CD8-positive, alpha-beta memory T cell (primary cell): ENCODE measurements around the gene LPP. TPM values are rescaled to one million over a fixed set of nuclear protein-coding genes. Genes with fewer than 3 reads are reported as not detected.

Experiments used
- CTCF ChIA-PET: fragments of 350-600 bp; sonication (Branson Sonifier 250); formaldehyde crosslinking; loops from one replicate; lab custom pipeline; 2021; ENCODE audit warnings: antibody characterized with exemption; lab: Charles Lee
- POLR2A ChIA-PET: fragments of 350-600 bp; sonication (Branson Sonifier 250); formaldehyde crosslinking; loops from one replicate; lab custom pipeline; 2021; ENCODE audit warnings: antibody characterized with exemption; lab: Charles Lee
- DNase-seq, 5 donors: peaks; one replicate each; pipeline versions ENCODE4 v3.0.0 to v3.0.0-alpha.2; 2020 to 2022; ENCODE audit warnings: mixed read lengths in 1 of 5
- H3K27ac ChIP-seq: one replicate; pipeline ENCODE4 v1.7.0; 2013; ENCODE audit warnings: low read depth, mild to moderate bottlenecking, low read length, moderate library complexity
- H3K27me3 ChIP-seq: 2 replicates; pipeline ENCODE4 v1.7.0; 2013; ENCODE audit warnings: low read length, mild to moderate bottlenecking; ENCODE audit not compliant: insufficient read depth, poor library complexity, severe bottlenecking
- H3K36me3 ChIP-seq: 2 replicates; pipeline ENCODE4 v1.7.0; 2013; ENCODE audit warnings: mild to moderate bottlenecking, low read length, moderate library complexity; ENCODE audit not compliant: insufficient read depth
- H3K4me1 ChIP-seq: 2 replicates; pipeline ENCODE4 v1.7.0; 2013; ENCODE audit warnings: mild to moderate bottlenecking, low read length, moderate library complexity; ENCODE audit not compliant: insufficient read depth
- H3K4me3 ChIP-seq: 2 replicates; pipeline ENCODE4 v1.7.0; 2013; ENCODE audit warnings: mild to moderate bottlenecking, low read length
- H3K9me3 ChIP-seq: 2 replicates; pipeline ENCODE4 v1.7.0; 2013; ENCODE audit warnings: mild to moderate bottlenecking, low read length
- H3K27ac Mint-ChIP-seq, 8 donors: one replicate each; pipeline ENCODE4 v1.8.0; 2020 to 2021; ENCODE audit warnings: mixed read lengths in 8 of 8, mild to moderate bottlenecking in 6 of 8, inconsistent platforms in 3 of 8, moderate library complexity in 3 of 8
- H3K27me3 Mint-ChIP-seq, 2 donors: one replicate each; pipeline ENCODE4 v1.8.0; 2020 to 2021; ENCODE audit warnings: mixed read lengths in 2 of 2, mild to moderate bottlenecking in 1 of 2, moderate library complexity in 1 of 2
- H3K36me3 Mint-ChIP-seq, 3 donors: one replicate each; pipeline ENCODE4 v1.8.0; 2020 to 2021; ENCODE audit warnings: mixed read lengths in 3 of 3, inconsistent platforms in 1 of 3, mild to moderate bottlenecking in 1 of 3
- H3K4me1 Mint-ChIP-seq, 3 donors: one replicate each; pipeline ENCODE4 v1.8.0; 2020 to 2021; ENCODE audit warnings: mixed read lengths in 3 of 3, inconsistent platforms in 1 of 3, mild to moderate bottlenecking in 1 of 3
- H3K4me3 Mint-ChIP-seq, 7 donors: one replicate each; pipeline ENCODE4 v1.8.0; 2020 to 2021; ENCODE audit warnings: mixed read lengths in 7 of 7, mild to moderate bottlenecking in 6 of 7, moderate library complexity in 4 of 7, inconsistent platforms in 2 of 7
- H3K9me3 Mint-ChIP-seq, 5 donors: one replicate each; pipeline ENCODE4 v1.8.0; 2020 to 2022; ENCODE audit warnings: mixed read lengths in 5 of 5, mild to moderate bottlenecking in 3 of 5, moderate library complexity in 2 of 5, inconsistent platforms in 1 of 5
- polyA plus RNA-seq: library from polyadenylated mRNA; unstranded; fragments of 300-500 nt; fragmentation: Illumina TruSeq; gene quantifications from one replicate; pipeline ENCODE4 v1.2.3, GENCODE V29; 2021
- total RNA-seq, 2 experiments: library from RNA; stranded (reverse); gene quantifications; one replicate each; pipeline ENCODE4 v1.2.3, GENCODE V29; 2021

The LPP gene
- total and polyA plus RNA-seq, 3 experiments from 2014 or later: 13.4 to 23.5 (median 18.0) TPM

DNA sequence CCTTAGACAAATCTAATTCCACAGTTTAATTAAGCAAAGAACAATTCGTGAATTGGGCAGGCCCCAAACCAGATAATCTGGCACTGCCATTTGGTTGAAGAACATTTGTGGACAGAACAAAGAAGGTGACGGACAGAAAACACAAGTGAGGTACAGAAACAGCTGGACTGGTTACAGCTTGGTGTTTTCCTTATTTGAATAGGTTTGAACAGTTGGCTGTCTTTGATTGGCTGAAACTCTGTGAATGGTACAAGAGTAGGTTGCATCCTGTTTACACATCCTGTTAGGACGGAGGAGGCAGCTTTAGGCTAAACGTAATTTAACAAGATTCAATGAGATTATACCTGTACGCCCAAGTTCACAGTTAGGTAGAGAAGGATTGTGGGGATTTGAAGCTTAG is 114.4 kb downstream of the LPP start:
- Histone ChIP-seq H3K4me3 (no peak overlapping the region), H3K27ac (no peak overlapping the region), H3K27me3 (no peaks in the 10 kb centered on the region), H3K4me1 (no peaks in the 10 kb centered on the region), H3K36me3 (no peaks in the 10 kb centered on the region), H3K9me3 (no peaks in the 10 kb centered on the region)
- POLR2A ChIA-PET: no interaction called here
- Mint-ChIP-seq H3K36me3 (peaks cover 1 to 10% (median 9%) of the 10 kb centered on the region in 3 donors), H3K27me3 (no peaks in the 10 kb centered on the region), H3K9me3 (no peaks in the 10 kb centered on the region), H3K27ac (peak overlapping the region in 1 of 8 donors; percentile 14), H3K4me3 (no peak overlapping the region), H3K4me1 (peaks cover 24 to 46% (median 30%) of the 10 kb centered on the region in 3 donors)
- CTCF ChIA-PET: no interaction called here
- DNase-seq: no peak

DNA sequence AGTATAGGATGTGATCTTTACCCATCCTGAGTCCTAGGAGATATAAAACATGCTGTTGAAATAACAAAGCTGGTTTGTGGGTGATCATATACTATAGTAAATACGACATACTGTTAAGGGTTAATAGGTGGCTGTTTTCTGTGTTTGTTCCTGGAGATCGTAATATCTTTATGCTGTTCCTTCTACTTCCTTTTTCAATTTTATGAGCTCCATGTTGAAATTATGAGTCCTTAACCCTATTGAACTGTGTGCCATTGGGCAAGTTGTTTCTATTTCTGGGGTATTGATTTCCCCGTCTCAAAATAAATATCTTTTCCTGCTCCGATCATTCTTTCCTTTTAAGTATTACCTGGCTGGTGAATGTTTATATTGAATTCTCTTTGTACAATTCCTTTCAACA is 115.1 kb downstream of the LPP start:
- Mint-ChIP-seq H3K4me1 (peaks cover 24 to 46% (median 30%) of the 10 kb centered on the region in 3 donors), H3K27me3 (no peaks in the 10 kb centered on the region), H3K9me3 (no peaks in the 10 kb centered on the region), H3K36me3 (peaks cover 1 to 10% (median 10%) of the 10 kb centered on the region in 3 donors), H3K4me3 (no peak overlapping the region), H3K27ac (no peak overlapping the region)
- no peaks in the 10 kb centered on the region for H3K27me3 ChIP-seq
- no peaks in the 10 kb centered on the region for H3K9me3 ChIP-seq
- DNase-seq: no peak
- H3K4me1 ChIP-seq: no peaks in the 10 kb centered on the region
- no peak overlapping the region for H3K27ac ChIP-seq
- POLR2A ChIA-PET: no interaction called here
- CTCF ChIA-PET: no interaction called here
- H3K36me3 ChIP-seq: no peaks in the 10 kb centered on the region
- no peak overlapping the region for H3K4me3 ChIP-seq

DNA sequence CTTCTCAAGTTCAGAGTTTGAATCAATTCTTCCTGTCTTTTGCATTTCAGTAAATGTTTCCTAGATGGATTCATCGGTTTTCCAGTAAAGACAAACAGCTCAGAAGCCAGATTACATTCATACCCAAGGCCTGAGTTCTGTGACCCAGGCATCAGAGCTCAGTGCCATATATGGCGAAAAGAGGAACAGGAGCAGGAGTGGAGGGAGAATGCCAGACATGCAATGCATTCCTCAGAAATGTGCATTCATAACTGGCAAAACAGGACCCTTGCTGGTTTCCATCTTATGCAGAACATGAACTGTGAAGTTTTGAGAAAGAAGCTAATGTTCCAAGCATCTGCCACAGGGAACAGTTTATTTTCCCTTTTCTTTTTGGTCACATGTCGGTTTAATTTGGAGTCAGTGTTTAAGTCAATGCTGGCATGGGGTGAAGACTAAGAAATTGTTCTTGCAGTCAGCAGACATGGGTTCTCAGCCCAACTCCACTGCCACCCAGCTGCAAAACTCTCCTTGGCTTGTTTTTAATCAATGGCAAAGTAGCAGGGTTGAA is 116.5 kb downstream of the LPP start:
- Mint-ChIP-seq H3K27me3 (peaks cover 0 to 2% of the 10 kb centered on the region in 2 donors), H3K4me1 (peaks cover 24 to 46% (median 30%) of the 10 kb centered on the region in 3 donors), H3K36me3 (peaks cover 1 to 12% (median 10%) of the 10 kb centered on the region in 3 donors), H3K4me3 (no peak overlapping the region), H3K9me3 (no peaks in the 10 kb centered on the region), H3K27ac (peak overlapping the region in 3 of 8 donors; percentile 42 to 61 (median 60))
- Histone ChIP-seq H3K4me1 (no peaks in the 10 kb centered on the region), H3K9me3 (no peaks in the 10 kb centered on the region), H3K4me3 (no peak overlapping the region), H3K27me3 (no peaks in the 10 kb centered on the region), H3K27ac (no peak overlapping the region), H3K36me3 (no peaks in the 10 kb centered on the region)
- no peak for DNase-seq
- ChIA-PET CTCF (interaction anchor here (1.4 kb wide), 1 partner anchor 16 kb away, joined by 5 read pairs; no protein-coding TSS in a partner anchor), POLR2A (no interaction called here)

DNA sequence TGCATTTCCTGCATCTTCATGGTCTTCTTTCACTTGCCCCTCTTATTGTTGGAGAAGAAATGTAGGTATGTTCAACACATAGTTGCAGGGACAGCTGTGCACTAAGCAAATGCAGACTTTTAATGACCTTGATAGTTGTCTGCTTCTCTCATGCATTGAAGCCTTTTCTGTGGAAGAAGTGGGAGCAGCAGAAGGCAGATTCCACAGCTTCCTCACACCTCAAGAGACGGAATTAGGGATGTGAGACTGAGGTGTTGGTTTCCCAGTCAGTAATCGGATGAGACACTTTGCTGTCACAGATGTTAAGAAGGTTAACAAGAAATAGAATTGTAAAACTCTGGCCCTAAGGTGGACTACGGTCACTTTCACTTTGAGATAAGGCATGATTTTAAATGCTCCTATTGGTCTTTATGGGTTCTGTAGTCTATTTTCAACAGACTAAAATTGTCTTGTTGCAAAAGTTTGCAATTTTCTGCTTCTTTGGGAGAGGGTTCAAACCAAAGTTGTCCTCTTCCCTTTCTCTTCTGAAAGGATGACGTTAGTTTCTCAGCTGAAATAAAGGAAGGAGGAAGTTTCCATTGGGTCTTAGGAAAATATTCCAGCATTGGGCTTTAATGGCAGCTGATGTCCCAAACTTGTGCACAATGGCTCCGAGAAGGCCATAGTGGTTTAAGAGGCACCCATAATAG is 117.4 kb downstream of the LPP start:
- Histone ChIP-seq H3K36me3 (no peaks in the 10 kb centered on the region), H3K27me3 (no peaks in the 10 kb centered on the region), H3K27ac (no peak overlapping the region), H3K9me3 (no peaks in the 10 kb centered on the region), H3K4me1 (no peaks in the 10 kb centered on the region), H3K4me3 (no peak overlapping the region)
- Mint-ChIP-seq H3K4me3 (no peak overlapping the region), H3K36me3 (peaks cover 6 to 15% (median 10%) of the 10 kb centered on the region in 3 donors), H3K27ac (peak overlapping the region in 3 of 8 donors; percentile 18 to 37 (median 21)), H3K27me3 (peaks cover 0 to 2% of the 10 kb centered on the region in 2 donors), H3K4me1 (peaks cover 24 to 46% (median 32%) of the 10 kb centered on the region in 3 donors), H3K9me3 (no peaks in the 10 kb centered on the region)
- ChIA-PET CTCF (interaction anchor here (0.7 to 1.4 kb wide), 2 partner anchors 17 to 531 kb away, joined by 3 to 5 read pairs; no protein-coding TSS in a partner anchor), POLR2A (no interaction called here)
- no peak for DNase-seq

DNA sequence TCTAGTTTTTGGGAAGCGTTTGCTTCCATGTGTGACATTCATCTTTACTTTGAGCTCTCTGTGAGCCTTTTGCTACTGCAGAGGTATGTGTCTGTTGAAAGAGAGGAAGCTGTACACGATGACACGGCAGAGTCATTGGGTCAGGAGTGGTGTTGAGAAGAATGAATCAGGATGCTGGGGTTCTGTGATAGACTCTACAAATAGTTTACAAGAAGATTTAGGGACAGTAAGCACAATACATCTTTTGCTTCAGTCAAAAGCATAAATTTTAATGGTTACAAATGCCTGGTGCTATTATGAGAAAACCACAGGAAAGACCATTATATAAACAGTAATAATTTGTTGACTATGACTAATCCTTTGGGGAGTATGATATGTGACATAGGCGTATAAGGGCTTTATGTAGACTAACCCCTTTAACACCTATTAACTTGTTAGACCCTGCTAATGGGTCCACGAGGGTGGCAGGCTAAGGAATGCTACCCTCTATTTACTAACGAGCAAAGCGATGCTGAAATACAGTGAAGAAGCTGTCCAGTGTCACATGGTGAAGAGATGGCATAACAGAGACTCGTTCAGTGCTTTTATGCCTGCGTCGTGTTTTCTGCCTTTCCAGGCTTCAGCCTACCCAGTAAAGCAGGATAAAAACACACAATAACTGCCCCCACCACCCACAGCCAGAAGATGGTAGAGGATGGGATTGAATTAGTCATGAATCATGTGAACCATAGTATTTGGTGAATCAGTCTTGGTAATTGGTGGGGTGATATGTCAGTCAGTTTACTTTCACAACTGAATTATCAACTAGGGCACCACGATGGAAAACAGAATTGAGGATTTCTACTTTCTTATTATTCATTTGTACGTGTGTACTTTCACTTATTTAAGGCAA is 118.8 kb downstream of the LPP start:
- H3K4me1 Mint-ChIP-seq: peaks cover 21 to 41% (median 37%) of the 10 kb centered on the region in 3 donors
- no peak for DNase-seq
- Histone ChIP-seq H3K4me3 (no peak overlapping the region), H3K4me1 (no peaks in the 10 kb centered on the region), H3K27me3 (no peaks in the 10 kb centered on the region), H3K36me3 (no peaks in the 10 kb centered on the region), H3K9me3 (no peaks in the 10 kb centered on the region), H3K27ac (no peak overlapping the region)
- peaks cover 7 to 13% (median 10%) of the 10 kb centered on the region in 3 donors for H3K36me3 Mint-ChIP-seq
- ChIA-PET POLR2A (no interaction called here), CTCF (interaction anchor here (0.7 kb wide), 1 partner anchor 532 kb away, joined by 3 read pairs; no protein-coding TSS in a partner anchor)
- no peak overlapping the region for H3K4me3 Mint-ChIP-seq
- peak overlapping the region in 1 of 8 donors; percentile 77 for H3K27ac Mint-ChIP-seq
- no peaks in the 10 kb centered on the region for H3K9me3 Mint-ChIP-seq
- H3K27me3 Mint-ChIP-seq: peaks cover 0 to 2% of the 10 kb centered on the region in 2 donors

DNA sequence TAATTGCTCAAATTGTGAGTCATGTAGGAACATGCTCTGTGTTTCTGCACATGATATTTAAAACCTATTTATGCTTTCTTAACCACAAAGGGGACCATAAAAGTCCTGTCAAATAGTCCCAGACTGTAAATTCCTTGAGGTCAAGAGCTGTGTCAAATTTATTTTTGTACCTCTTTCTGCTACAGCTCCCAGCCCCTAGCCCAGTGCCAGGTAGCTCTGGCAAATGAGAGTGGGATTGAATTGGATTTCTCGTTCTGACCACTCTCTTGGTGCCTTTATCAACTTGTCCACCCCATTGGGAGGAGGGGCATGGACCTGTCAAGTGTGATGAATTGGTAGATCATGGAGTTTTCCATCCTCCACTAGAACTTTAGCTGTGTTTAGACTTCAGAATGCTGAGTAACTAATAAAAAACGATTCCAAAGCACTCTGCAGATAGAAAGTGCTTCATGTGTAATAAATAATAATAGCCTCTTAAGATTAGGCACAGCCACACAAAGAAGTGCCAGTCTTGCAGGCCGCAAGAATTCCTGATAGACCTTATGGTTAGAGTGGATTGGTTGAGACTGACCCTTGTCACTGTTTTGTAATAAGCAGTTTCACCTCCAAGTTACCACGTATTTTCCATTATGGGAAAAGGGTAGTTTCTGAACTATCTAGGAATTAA is 120.4 kb downstream of the LPP start:
- Mint-ChIP-seq H3K36me3 (peaks cover 11 to 15% (median 13%) of the 10 kb centered on the region in 3 donors), H3K27me3 (peaks cover 0 to 2% of the 10 kb centered on the region in 2 donors), H3K4me1 (peaks cover 20 to 38% (median 32%) of the 10 kb centered on the region in 3 donors), H3K9me3 (no peaks in the 10 kb centered on the region), H3K4me3 (no peak overlapping the region), H3K27ac (no peak overlapping the region)
- no peaks in the 10 kb centered on the region for H3K27me3 ChIP-seq
- H3K36me3 ChIP-seq: no peaks in the 10 kb centered on the region
- POLR2A ChIA-PET: no interaction called here
- H3K4me1 ChIP-seq: no peaks in the 10 kb centered on the region
- no peak overlapping the region for H3K27ac ChIP-seq
- no peak overlapping the region for H3K4me3 ChIP-seq
- DNase-seq: no peak
- CTCF ChIA-PET: interaction anchor here (1.2 kb wide), 1 partner anchor 525 kb away, joined by 3 read pairs; no protein-coding TSS in a partner anchor
- H3K9me3 ChIP-seq: no peaks in the 10 kb centered on the region

DNA sequence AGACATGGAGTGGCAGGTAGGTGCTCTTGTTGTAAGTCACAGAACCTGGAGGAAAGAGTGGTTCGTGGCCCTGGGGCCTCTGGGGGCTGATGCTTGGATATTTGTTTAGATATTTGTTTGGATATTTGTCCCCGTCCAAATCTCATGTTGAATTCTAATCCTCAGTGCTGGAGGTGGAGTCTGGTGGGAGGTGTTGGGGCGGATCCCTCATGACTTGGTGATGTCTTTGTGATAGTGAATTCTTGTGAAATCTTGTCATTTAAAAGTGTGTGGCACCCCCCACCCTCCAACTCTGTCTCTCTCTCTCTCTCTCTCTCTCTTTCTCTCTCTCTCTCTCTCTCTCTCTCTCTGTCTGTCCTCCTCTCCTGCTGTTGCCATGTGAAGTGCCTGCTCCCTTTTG is 122.4 kb downstream of the LPP start:
- Histone ChIP-seq H3K36me3 (no peaks in the 10 kb centered on the region), H3K9me3 (no peaks in the 10 kb centered on the region), H3K27ac (no peak overlapping the region), H3K4me3 (no peak overlapping the region), H3K27me3 (no peaks in the 10 kb centered on the region), H3K4me1 (no peaks in the 10 kb centered on the region)
- ChIA-PET POLR2A (no interaction called here), CTCF (no interaction called here)
- H3K4me3 Mint-ChIP-seq: no peak overlapping the region
- peaks cover 10 to 19% (median 17%) of the 10 kb centered on the region in 3 donors for H3K36me3 Mint-ChIP-seq
- H3K4me1 Mint-ChIP-seq: peaks cover 13 to 29% (median 16%) of the 10 kb centered on the region in 3 donors
- peaks cover 0 to 2% of the 10 kb centered on the region in 2 donors for H3K27me3 Mint-ChIP-seq
- DNase-seq: no peak
- no peaks in the 10 kb centered on the region for H3K9me3 Mint-ChIP-seq
- peak overlapping the region in 1 of 8 donors; percentile 72 for H3K27ac Mint-ChIP-seq
